ENCODE measurements around the gene PDCD11. TPM values are rescaled to one million over a fixed set of nuclear protein-coding genes. Genes with fewer than 3 reads are reported as not detected.
A peak's percentile ranks its signal among the peaks of the same experiment; 100 is the strongest.

Gene PDCD11
- total RNA-seq, 2 donors from 2014 or later: 13.3 to 33.8 TPM

GRCh38 chr10:103396789-103397087, 312 bp downstream of the PDCD11 start:
- Histone ChIP-seq H3K4me1 (replicated peaks) (peaks cover 14% of the 10 kb centered on the region), H3K4me3 (peak overlapping the region; percentile 51 to 74), H3K27me3 (replicated peaks; ENCODE audit: insufficient read depth) (no peaks in the 10 kb centered on the region), H3K36me3 (no peaks in the 10 kb centered on the region), H3K27ac (peak overlapping the region; percentile 57 to 65), H3K9me3 (no peaks in the 10 kb centered on the region)
- WGBS: 2% methylated on average over 8 of the region's 8 CpGs
- TF ChIP-seq POLR2AphosphoS5 (IDR thresholded peaks at IDR 0.05) (no peak), POLR2A (IDR thresholded peaks at IDR 0.05) (no peak)
- TF ChIP-seq, protein P1, sequence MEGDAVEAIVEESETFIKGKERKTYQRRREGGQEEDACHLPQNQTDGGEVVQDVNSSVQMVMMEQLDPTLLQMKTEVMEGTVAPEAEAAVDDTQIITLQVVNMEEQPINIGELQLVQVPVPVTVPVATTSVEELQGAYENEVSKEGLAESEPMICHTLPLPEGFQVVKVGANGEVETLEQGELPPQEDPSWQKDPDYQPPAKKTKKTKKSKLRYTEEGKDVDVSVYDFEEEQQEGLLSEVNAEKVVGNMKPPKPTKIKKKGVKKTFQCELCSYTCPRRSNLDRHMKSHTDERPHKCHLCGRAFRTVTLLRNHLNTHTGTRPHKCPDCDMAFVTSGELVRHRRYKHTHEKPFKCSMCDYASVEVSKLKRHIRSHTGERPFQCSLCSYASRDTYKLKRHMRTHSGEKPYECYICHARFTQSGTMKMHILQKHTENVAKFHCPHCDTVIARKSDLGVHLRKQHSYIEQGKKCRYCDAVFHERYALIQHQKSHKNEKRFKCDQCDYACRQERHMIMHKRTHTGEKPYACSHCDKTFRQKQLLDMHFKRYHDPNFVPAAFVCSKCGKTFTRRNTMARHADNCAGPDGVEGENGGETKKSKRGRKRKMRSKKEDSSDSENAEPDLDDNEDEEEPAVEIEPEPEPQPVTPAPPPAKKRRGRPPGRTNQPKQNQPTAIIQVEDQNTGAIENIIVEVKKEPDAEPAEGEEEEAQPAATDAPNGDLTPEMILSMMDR (IDR thresholded peaks at IDR 0.05): no peak
- intact Hi-C loops (cut with DNase I): loop anchor here (1.0 kb wide), 1 partner anchor 28 kb away; no protein-coding TSS in a partner anchor
- no peak for DNase-seq (ENCODE audit: low spot score)

- Histone ChIP-seq H3K4me3 (peak overlapping the region; percentile 51 to 74), H3K36me3 (no peaks in the 10 kb centered on the region), H3K27me3 (replicated peaks; ENCODE audit: insufficient read depth) (no peaks in the 10 kb centered on the region), H3K9me3 (no peaks in the 10 kb centered on the region), H3K27ac (no peak overlapping the region), H3K4me1 (replicated peaks) (peaks cover 14% of the 10 kb centered on the region)
- no peak for DNase-seq (ENCODE audit: low spot score)
- TF ChIP-seq POLR2A (IDR thresholded peaks at IDR 0.05) (no peak), POLR2AphosphoS5 (IDR thresholded peaks at IDR 0.05) (no peak)
- TF ChIP-seq, protein P1 (IDR thresholded peaks at IDR 0.05): no peak
- WGBS: 56% methylated on average over 19 of the region's 19 CpGs
- intact Hi-C loops (cut with DNase I): no loop called here
These were observed 882 bp downstream of the PDCD11 start for GRCh38 chr10:103397191-103397825.

DNA sequence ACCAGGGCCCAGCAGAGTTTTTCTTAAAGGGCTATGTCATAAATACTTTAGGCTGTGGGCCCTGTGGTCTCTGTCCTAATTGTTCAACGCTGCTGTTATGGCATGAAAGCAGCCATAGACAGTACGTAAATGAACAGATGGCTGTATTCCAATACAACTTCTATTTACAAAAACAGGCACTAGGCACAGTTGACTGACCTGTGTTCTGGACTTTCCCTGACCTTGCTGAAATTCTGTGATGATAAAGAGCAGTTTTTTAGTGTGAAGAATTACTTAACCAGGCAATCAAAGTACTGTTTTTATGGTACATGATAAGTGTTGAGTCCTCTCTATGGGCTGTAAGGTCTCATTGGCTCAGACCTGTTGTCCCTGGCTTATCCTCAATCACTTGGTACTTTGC, 17.1 kb downstream of the PDCD11 start:
- DNase-seq (ENCODE audit: low spot score): no peak
- TF ChIP-seq, protein P1 (IDR thresholded peaks at IDR 0.05): no peak
- TF ChIP-seq POLR2AphosphoS5 (IDR thresholded peaks at IDR 0.05): no peak
- no peak for TF ChIP-seq POLR2A (IDR thresholded peaks at IDR 0.05)
- no peaks in the 10 kb centered on the region for H3K4me1 ChIP-seq (replicated peaks)
- peaks cover 19 to 25% of the 10 kb centered on the region in 2 donors for H3K36me3 ChIP-seq
- intact Hi-C loops (cut with DNase I): no loop called here
- H3K9me3 ChIP-seq: no peaks in the 10 kb centered on the region
- H3K4me3 ChIP-seq: no peak overlapping the region
- 92% methylated on average over 2 of the region's 2 CpGs for WGBS
- H3K27me3 ChIP-seq (replicated peaks; ENCODE audit: insufficient read depth): no peaks in the 10 kb centered on the region
- no peak overlapping the region for H3K27ac ChIP-seq

- TF ChIP-seq POLR2AphosphoS5 (IDR thresholded peaks at IDR 0.05) (no peak), POLR2A (IDR thresholded peaks at IDR 0.05) (no peak)
- TF ChIP-seq, protein P1 (IDR thresholded peaks at IDR 0.05): no peak
- H3K4me1 ChIP-seq (replicated peaks): no peaks in the 10 kb centered on the region
- 70% methylated on average over 8 of the region's 8 CpGs for WGBS
- H3K9me3 ChIP-seq: no peaks in the 10 kb centered on the region
- intact Hi-C loops (cut with DNase I): loop anchor here (5.0 kb wide), 1 partner anchor 177 kb away; no protein-coding TSS in a partner anchor
- H3K36me3 ChIP-seq: peaks cover 30 to 32% of the 10 kb centered on the region in 2 donors
- no peak overlapping the region for H3K4me3 ChIP-seq
- DNase-seq (ENCODE audit: low spot score): no peak
- H3K27me3 ChIP-seq (replicated peaks; ENCODE audit: insufficient read depth): no peaks in the 10 kb centered on the region
- no peak overlapping the region for H3K27ac ChIP-seq
These were observed 19.2 kb downstream of the PDCD11 start for GRCh38 chr10:103415581-103415980.

All from prostate gland (tissue), 2 donors.